ENCODE data around the gene HAND1. TPM values are rescaled to one million over a fixed set of nuclear protein-coding genes. Genes with fewer than 3 reads are reported as not detected.

HAND1 gene
- total and polyA plus RNA-seq, 2 experiments from 2014 or later = not detected

- TF ChIP-seq REST (IDR thresholded peaks at IDR 0.05; ENCODE audit: unreplicated experiment) (no peak), NANOG (IDR thresholded peaks at IDR 0.05; ENCODE audit: borderline replicate concordance) (no peak), ZNF462 (CRISPR knock-in tag; IDR thresholded peaks at IDR 0.05) (no peak), ETS1 (IDR thresholded peaks at IDR 0.05) (no peak)
These were observed 42.8 kb downstream of the HAND1 start (continued) for GRCh38 chr5:154435226-154435625.
